Body of pancreas (tissue), 4 donors: ENCODE measurements around the gene MYL4.

ENCODE experiments used
- POLR2A ChIP-seq, 3 donors: fragments of 450-650 bp; IDR thresholded peaks; one replicate each; pipeline ENCODE4 v1.6.1; 2016; ENCODE audit warnings: antibody characterized with exemption in 3 of 3, mild to moderate bottlenecking in 2 of 3
- TF ChIP-seq, protein P1 (sequence below), 7 experiments: fragments of 450-650 bp in 4 of 7; fragments of 200-600 bp in 3 of 7; sonication (generic) in 3 of 7; IDR thresholded peaks; one replicate each; pipeline ENCODE4 v1.5.1; 2016 to 2019; ENCODE audit warnings: antibody characterized with exemption in 7 of 7

DNA sequence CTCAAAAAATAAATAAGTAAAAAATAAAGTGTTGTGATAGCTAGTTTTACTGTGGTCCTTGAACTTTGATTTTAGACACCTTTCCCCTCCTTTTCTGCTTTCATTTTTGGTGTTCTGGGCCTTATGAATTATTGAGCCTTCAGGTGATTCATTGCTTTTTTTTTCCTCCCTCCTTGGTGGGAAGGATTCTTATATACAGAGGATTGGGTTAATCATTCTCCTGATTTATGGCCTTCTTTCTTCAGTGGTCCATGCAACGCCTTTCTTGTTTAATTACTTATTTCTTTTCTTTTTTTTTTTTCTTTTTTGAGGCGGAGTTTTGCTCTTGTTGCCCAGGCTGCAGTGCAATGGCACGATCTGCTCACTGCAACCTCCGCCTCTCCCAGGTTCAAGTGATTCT is 8.0 kb upstream of the MYL4 start:
- TF ChIP-seq POLR2A (IDR thresholded peaks at IDR 0.05) = no peak
- TF ChIP-seq, protein P1, sequence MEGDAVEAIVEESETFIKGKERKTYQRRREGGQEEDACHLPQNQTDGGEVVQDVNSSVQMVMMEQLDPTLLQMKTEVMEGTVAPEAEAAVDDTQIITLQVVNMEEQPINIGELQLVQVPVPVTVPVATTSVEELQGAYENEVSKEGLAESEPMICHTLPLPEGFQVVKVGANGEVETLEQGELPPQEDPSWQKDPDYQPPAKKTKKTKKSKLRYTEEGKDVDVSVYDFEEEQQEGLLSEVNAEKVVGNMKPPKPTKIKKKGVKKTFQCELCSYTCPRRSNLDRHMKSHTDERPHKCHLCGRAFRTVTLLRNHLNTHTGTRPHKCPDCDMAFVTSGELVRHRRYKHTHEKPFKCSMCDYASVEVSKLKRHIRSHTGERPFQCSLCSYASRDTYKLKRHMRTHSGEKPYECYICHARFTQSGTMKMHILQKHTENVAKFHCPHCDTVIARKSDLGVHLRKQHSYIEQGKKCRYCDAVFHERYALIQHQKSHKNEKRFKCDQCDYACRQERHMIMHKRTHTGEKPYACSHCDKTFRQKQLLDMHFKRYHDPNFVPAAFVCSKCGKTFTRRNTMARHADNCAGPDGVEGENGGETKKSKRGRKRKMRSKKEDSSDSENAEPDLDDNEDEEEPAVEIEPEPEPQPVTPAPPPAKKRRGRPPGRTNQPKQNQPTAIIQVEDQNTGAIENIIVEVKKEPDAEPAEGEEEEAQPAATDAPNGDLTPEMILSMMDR (IDR thresholded peaks at IDR 0.05) = no peak
